ENCODE measurements around the gene FBRSL1.

GRCh38 chr12:132502149-132502881 lies 12.4 kb downstream of the FBRSL1 start:
- TF ChIP-seq, protein P1, sequence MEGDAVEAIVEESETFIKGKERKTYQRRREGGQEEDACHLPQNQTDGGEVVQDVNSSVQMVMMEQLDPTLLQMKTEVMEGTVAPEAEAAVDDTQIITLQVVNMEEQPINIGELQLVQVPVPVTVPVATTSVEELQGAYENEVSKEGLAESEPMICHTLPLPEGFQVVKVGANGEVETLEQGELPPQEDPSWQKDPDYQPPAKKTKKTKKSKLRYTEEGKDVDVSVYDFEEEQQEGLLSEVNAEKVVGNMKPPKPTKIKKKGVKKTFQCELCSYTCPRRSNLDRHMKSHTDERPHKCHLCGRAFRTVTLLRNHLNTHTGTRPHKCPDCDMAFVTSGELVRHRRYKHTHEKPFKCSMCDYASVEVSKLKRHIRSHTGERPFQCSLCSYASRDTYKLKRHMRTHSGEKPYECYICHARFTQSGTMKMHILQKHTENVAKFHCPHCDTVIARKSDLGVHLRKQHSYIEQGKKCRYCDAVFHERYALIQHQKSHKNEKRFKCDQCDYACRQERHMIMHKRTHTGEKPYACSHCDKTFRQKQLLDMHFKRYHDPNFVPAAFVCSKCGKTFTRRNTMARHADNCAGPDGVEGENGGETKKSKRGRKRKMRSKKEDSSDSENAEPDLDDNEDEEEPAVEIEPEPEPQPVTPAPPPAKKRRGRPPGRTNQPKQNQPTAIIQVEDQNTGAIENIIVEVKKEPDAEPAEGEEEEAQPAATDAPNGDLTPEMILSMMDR (IDR thresholded peaks at IDR 0.05): no peak
- TF ChIP-seq POLR2A (IDR thresholded peaks at IDR 0.05): no peak
